Adrenal gland (tissue), 5 donors: ENCODE data around the gene SLC35D1.

ENCODE experiments used
- CTCF ChIP-seq, 6 experiments: fragments of 450-650 bp in 4 of 6; fragments of 200-600 bp in 2 of 6; sonication (generic) in 1 of 6; IDR thresholded peaks; 1 replicate in 5 of 6; 2 replicates in 1 of 6; pipeline versions ENCODE4 v1.5.1 to v1.8.0; 2016 to 2021; ENCODE audit warnings: antibody characterized with exemption in 6 of 6, mild to moderate bottlenecking in 2 of 6, moderate library complexity in 1 of 6
- POLR2A ChIP-seq, 2 donors: fragments of 450-650 bp; IDR thresholded peaks; one replicate each; pipeline ENCODE4 v1.6.1; 2017; ENCODE audit warnings: antibody characterized with exemption in 2 of 2, mild to moderate bottlenecking in 2 of 2, moderate library complexity in 1 of 2
- donor health status: DM: no; HTN: no; CAD: no.

- no peak for TF ChIP-seq POLR2A (IDR thresholded peaks at IDR 0.05)
- TF ChIP-seq CTCF (IDR thresholded peaks at IDR 0.05) = no peak
These were observed 5.4 kb upstream of the SLC35D1 start for GRCh38 chr1:67059346-67059745.
